ENCODE results near the gene TAF9B. TPM values are rescaled to one million over a fixed set of nuclear protein-coding genes. Genes with fewer than 3 reads are reported as not detected.

TAF9B gene
- total and polyA plus RNA-seq, 2 donors (not counting 3 experiments of a cell fraction or from before 2014, with no cell fraction given), result 16.0 to 25.9 TPM

- H3K27ac ChIP-seq (ENCODE audit: insufficient read depth, low read depth, low read length), result no peak overlapping the region
- no TSS peak for BruUV-seq (replicated peaks)
- FAIRE-seq, result no peak
These were observed 6.1 kb downstream of the TAF9B start for GRCh38 chrX:78133238-78133960.

More at GRCh38 chrX:78133238-78133960, 6.1 kb downstream of the TAF9B start:
- Histone ChIP-seq H2AFZ (ENCODE audit: low read depth, low read length) (no peak overlapping the region), H3K4me3 (replicated peaks in 1 of 3; ENCODE audit: insufficient read depth in 1 of 3, low read depth in 1 of 3, low read length in 3 of 3) (no peak overlapping the region), H3K9ac (replicated peaks; ENCODE audit: extremely low read depth, insufficient read depth, low read length) (no peak overlapping the region), H3K9me1 (replicated peaks; ENCODE audit: control insufficient read depth, extremely low read depth, insufficient read depth, low read length) (no peaks in the 10 kb centered on the region), H3K79me2 (ENCODE audit: control insufficient read depth, insufficient read depth, low read length) (no peaks in the 10 kb centered on the region), H3K4me2 (ENCODE audit: insufficient read depth, low read length) (no peak overlapping the region), H4K20me1 (replicated peaks; ENCODE audit: control insufficient read depth, extremely low read depth, insufficient read depth, low read length) (no peaks in the 10 kb centered on the region), H3K27me3 (ENCODE audit: control insufficient read depth in 2 of 2, insufficient read depth in 2 of 2, low read length in 2 of 2) (no peaks in the 10 kb centered on the region), H3K36me3 (ENCODE audit: control insufficient read depth in 2 of 2, extremely low read depth in 1 of 2, insufficient read depth in 2 of 2, low read length in 2 of 2) (no peaks in the 10 kb centered on the region), H3K4me1 (ENCODE audit: control insufficient read depth, extremely low read depth, insufficient read depth, low read length) (no peaks in the 10 kb centered on the region), H3K9me3 (replicated peaks; ENCODE audit: control insufficient read depth, insufficient read depth, low read length) (no peaks in the 10 kb centered on the region)
- dilution Hi-C loops (cut with MboI; ENCODE audit: extremely low pct_ligation_motif_present, low sequenced_read_pairs), result no loop called here
- CTCF ChIA-PET, result no interaction called here
- intact Hi-C loops (cut with micrococcal nuclease), result loop anchor here (10.0 kb wide), 1 partner anchor 951 kb away; no protein-coding TSS in a partner anchor
- no peak for TF ChIP-seq MAX (IDR thresholded peaks at IDR 0.05; ENCODE audit: insufficient read depth, insufficient read length)
- no peak for TF ChIP-seq CTCF (IDR thresholded peaks at IDR 0.05; ENCODE audit: extremely low read depth in 1 of 2, insufficient read depth in 1 of 2, low read depth in 1 of 2, low read length in 2 of 2)
- no peak for TF ChIP-seq JUN (IDR thresholded peaks at IDR 0.05; ENCODE audit: borderline replicate concordance, insufficient read depth, insufficient read length, low read depth)
- TF ChIP-seq POLR2AphosphoS5 (IDR thresholded peaks at IDR 0.05; ENCODE audit: insufficient read depth, low read depth, low read length), result no peak
- TF ChIP-seq MYC (IDR thresholded peaks at IDR 0.05; ENCODE audit: low read depth, low read length), result no peak
- POLR2A ChIA-PET, result no interaction called here
- DNase-seq (ENCODE audit: low read depth, low spot score), result no peak

All from endothelial cell of umbilical vein (primary cell).